GM06990 (cell line): ENCODE results near the gene SPPL2C.

Source experiments
- DNase-seq: peaks from one replicate; pipeline ENCODE4 v3.0.0-alpha.2; 2011; ENCODE audit not compliant: insufficient read length; ENCODE audit errors: extremely low read depth
- H3K27me3 ChIP-seq: replicated peaks from 2 replicates; pipeline ENCODE4 v1.6.0; 2011; ENCODE audit warnings: low read length; ENCODE audit not compliant: control insufficient read depth, insufficient read depth
- H3K36me3 ChIP-seq: 2 replicates; pipeline ENCODE4 v1.5.1; 2011; ENCODE audit warnings: low read length; ENCODE audit not compliant: control insufficient read depth, insufficient read depth
- H3K4me3 ChIP-seq: replicated peaks from 2 replicates; pipeline ENCODE4 v1.5.1; 2011; ENCODE audit warnings: low read depth, mild to moderate bottlenecking, control low read depth, low read length
- TF ChIP-seq, protein P1 (sequence below): IDR thresholded peaks from 2 replicates; pipeline ENCODE4 v1.5.1; 2011; ENCODE audit warnings: low read length, control low read depth, mild to moderate bottlenecking, inconsistent platforms; ENCODE audit not compliant: insufficient read depth, poor library complexity, severe bottlenecking

SPPL2C gene

DNA sequence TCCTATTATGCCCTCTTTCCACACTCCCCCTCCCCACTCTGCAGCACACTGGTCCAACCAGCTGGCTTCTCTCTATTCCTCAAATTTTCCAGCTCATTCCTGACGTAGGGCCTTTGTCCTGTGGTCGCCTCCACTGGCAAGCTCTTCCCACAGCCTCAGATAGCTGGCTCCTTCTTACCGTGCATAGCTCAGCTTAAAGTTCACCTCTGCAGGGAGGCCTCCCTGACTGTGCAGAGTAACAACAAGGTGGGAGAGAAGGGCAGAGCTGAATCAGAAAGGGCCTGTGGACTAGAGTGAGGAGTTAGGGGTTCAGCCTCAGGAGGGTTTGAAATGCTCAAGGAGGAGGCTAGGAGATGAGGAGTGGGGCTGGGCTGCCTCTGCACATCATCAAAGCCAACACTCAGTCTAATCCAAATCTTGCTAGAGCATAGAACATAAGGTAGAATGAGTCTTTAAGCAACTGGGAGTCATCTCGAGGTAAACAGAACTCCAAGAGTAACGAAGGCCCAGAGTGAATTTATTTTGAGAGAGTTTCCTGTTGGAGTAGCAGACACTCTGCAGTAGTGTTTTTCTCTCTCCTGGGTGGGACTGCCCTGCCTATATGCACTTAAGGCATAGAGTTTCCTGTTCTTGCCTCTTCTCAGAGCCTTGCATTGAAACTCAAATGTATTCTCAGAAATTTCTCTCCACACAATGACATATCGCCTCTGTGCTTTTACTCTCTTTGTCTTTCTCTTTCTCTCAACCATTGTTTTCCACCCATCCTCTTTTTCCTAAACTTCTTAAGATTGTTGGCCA, 19.4 kb downstream of the SPPL2C start:
- no peaks in the 10 kb centered on the region for H3K36me3 ChIP-seq
- TF ChIP-seq, protein P1, sequence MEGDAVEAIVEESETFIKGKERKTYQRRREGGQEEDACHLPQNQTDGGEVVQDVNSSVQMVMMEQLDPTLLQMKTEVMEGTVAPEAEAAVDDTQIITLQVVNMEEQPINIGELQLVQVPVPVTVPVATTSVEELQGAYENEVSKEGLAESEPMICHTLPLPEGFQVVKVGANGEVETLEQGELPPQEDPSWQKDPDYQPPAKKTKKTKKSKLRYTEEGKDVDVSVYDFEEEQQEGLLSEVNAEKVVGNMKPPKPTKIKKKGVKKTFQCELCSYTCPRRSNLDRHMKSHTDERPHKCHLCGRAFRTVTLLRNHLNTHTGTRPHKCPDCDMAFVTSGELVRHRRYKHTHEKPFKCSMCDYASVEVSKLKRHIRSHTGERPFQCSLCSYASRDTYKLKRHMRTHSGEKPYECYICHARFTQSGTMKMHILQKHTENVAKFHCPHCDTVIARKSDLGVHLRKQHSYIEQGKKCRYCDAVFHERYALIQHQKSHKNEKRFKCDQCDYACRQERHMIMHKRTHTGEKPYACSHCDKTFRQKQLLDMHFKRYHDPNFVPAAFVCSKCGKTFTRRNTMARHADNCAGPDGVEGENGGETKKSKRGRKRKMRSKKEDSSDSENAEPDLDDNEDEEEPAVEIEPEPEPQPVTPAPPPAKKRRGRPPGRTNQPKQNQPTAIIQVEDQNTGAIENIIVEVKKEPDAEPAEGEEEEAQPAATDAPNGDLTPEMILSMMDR: no peak
- no peak for DNase-seq
- H3K27me3 ChIP-seq: no peaks in the 10 kb centered on the region
- H3K4me3 ChIP-seq: no peak overlapping the region

DNA sequence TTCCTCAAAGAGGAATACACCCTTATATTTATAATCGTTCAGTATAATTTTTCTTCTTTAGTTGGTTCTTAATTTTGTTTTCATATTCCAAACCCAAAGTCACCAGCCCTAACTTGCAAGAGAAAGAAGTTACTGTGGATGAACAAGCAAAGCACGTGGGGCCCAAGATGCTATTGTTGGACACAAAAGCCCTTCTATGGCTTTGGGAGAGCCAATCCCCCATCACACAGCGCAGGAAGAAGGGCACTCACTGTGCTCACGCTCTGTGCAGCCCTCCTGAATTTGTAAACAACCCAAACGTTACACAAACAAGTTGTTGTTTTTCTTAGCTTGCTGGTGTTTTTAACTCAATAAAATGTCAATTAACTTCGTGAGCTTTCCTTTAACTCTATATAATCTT, 22.5 kb downstream of the SPPL2C start:
- DNase-seq: no peak
- Histone ChIP-seq H3K36me3 (no peaks in the 10 kb centered on the region), H3K27me3 (no peaks in the 10 kb centered on the region; the same call in 1 of the 2 replicates), H3K4me3 (no peak overlapping the region)
- TF ChIP-seq, protein P1: no peak

DNA sequence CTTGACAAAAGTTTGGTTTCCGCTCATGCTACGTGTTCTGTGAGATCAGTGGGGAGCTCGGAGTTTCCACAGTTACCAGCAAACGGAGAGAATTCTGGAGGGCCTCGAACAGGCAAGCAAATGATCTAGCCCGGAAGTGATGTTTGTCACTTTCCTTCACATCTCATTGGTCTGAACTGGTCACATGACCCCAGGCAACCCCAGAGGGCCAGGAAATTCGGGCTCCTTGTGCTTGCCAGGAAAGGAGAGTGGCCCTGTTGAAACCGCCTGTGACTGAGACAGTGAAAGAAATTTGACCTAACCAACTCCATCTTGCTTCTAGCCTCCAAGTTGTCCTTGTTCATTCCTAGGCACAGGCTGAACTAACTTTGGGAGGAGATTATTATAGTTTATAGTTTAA, 23.0 kb downstream of the SPPL2C start:
- DNase-seq: no peak
- Histone ChIP-seq H3K4me3 (no peak overlapping the region), H3K27me3 (no peaks in the 10 kb centered on the region; the same call in 1 of the 2 replicates), H3K36me3 (no peaks in the 10 kb centered on the region)
- TF ChIP-seq, protein P1: no peak

DNA sequence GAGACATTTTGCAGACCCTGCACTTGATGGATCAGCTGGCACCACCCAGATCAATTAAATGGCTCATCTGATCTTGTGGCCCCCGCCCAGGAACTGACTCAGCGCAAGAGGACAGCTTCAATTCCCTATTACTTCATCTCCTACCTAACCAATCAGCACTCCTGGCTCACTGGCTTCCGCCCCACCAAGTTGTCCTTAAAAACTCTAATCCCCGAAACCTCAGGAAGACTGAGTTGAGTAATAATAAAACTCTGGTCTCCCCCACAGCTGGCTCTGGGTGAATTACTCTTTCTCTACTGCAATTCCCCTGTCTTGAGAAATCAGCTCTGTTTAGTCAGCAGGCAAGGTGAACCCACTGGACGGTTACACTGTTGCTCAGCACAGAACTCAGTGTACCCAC, 23.6 kb downstream of the SPPL2C start:
- TF ChIP-seq, protein P1: no peak
- Histone ChIP-seq H3K27me3 (no peaks in the 10 kb centered on the region; the same call in 1 of the 2 replicates), H3K4me3 (no peak overlapping the region), H3K36me3 (no peaks in the 10 kb centered on the region)
- DNase-seq: no peak

DNA sequence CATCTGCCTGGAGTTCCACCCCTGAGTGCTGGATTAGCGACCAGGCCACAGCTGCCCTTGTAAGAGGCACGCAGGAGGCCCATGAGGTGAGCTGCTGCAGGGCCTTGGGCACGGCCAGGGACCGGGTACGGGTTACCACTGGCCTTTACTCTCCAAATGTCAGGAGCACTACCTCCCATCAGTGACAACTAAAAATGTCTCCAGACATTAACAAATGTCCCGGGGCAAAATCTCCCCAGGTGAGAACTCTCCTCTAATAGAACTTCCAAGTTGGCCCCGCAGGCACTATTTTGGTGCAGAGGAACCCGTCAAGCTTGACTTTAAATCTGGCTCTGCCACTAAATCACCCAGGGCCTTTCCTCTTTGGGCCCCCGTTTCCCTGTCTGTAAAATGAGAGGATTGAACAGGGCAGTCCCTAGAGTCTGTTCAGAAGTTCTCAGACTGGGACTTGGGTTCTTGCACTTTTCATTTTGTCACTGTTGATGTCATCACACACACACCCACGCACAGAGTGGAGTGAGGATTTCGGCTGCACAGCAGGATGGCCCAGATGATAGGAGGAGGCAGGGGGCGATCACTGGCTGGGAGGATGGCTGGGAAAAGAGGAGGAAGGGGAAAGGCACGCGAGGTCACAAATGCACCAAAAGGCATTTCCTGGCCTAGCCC, 25.1 kb downstream of the SPPL2C start:
- no peak for DNase-seq
- Histone ChIP-seq H3K4me3 (no peak overlapping the region), H3K27me3 (no peaks in the 10 kb centered on the region; the same call in 1 of the 2 replicates), H3K36me3 (no peaks in the 10 kb centered on the region)
- TF ChIP-seq, protein P1: no peak
